K562 (cell line): ENCODE data around the gene MAB21L2. TPM values are rescaled to one million over a fixed set of nuclear protein-coding genes. Genes with fewer than 3 reads are reported as not detected.
A peak's percentile ranks its signal among the peaks of the same experiment; 100 is the strongest.

ENCODE experiments used
- ARID3A ChIP-seq: IDR thresholded peaks from 2 replicates; pipeline ENCODE4 v1.6.1; 2012; ENCODE audit warnings: low read depth, low read length, improper control_type of control experiment, borderline replicate concordance
- ATF3 ChIP-seq, 2 experiments: fragments of 450-650 bp in 1 of 2; sonication (generic) in 1 of 2; formaldehyde crosslinking in 1 of 2; IDR thresholded peaks in 1 of 2; conservative IDR thresholded peaks in 1 of 2; 2 replicates each; pipeline versions ENCODE4 v1.6.1 to v1.8.1; 2016 to 2023; ENCODE audit warnings: mild to moderate bottlenecking in 2 of 2, moderate library complexity in 2 of 2, inconsistent platforms in 1 of 2, missing genetic modification reagents in 1 of 2
- BRF2 ChIP-seq: IDR thresholded peaks from 3 replicates; pipeline ENCODE4 v1.6.1; 2011; ENCODE audit warnings: borderline replicate concordance, mild to moderate bottlenecking; ENCODE audit not compliant: insufficient read length, insufficient read depth
- C11orf30 ChIP-seq: fragments of 450-650 bp; IDR thresholded peaks from 2 replicates; pipeline ENCODE4 v1.6.1; 2016; ENCODE audit warnings: low read depth, mild to moderate bottlenecking
- CEBPB ChIP-seq: fragments of 450-650 bp; IDR thresholded peaks from 2 replicates; pipeline ENCODE4 v1.6.1; 2016; ENCODE audit warnings: missing genetic modification characterization, missing compliant biosample characterization
- DPF2 ChIP-seq: fragments of 450-650 bp; IDR thresholded peaks from 2 replicates; pipeline ENCODE4 v1.6.1; 2016
- E4F1 ChIP-seq: fragments of 250-450 bp; sonication (Bioruptor Pico); IDR thresholded peaks from 2 replicates; pipeline ENCODE4 v1.5.0; 2021; ENCODE audit warnings: mild to moderate bottlenecking, borderline replicate concordance
- EP400 ChIP-seq: fragments of 450-650 bp; IDR thresholded peaks from 2 replicates; pipeline ENCODE4 v1.6.1; 2017; ENCODE audit warnings: antibody characterized with exemption, mild to moderate bottlenecking, moderate library complexity
- KDM1A ChIP-seq, 2 experiments: fragments of 450-650 bp; IDR thresholded peaks; 2 replicates each; pipeline ENCODE4 v1.6.1; 2016; ENCODE audit warnings: mild to moderate bottlenecking in 2 of 2
- MAFF ChIP-seq: IDR thresholded peaks from 2 replicates; pipeline ENCODE4 v1.6.1; 2012; ENCODE audit warnings: low read length, improper control_type of control experiment
- MAFK ChIP-seq: IDR thresholded peaks from 2 replicates; pipeline ENCODE4 v1.6.1; 2011; ENCODE audit warnings: low read length, improper control_type of control experiment
- NR3C1 ChIP-seq: sonication (generic); formaldehyde crosslinking; IDR thresholded peaks from 2 replicates; pipeline ENCODE4 v1.8.1; 2022; ENCODE audit warnings: missing genetic modification reagents
- SMARCA4 ChIP-seq: fragments of 450-650 bp; IDR thresholded peaks from 2 replicates; pipeline ENCODE4 v1.6.1; 2016
- SNAPC5 ChIP-seq: fragments of 250-450 bp; sonication (Bioruptor Pico); IDR thresholded peaks from 2 replicates; pipeline ENCODE4 v1.8.0; 2021; ENCODE audit warnings: moderate library complexity, mild to moderate bottlenecking, inconsistent platforms
- polyA plus RNA-seq, 8 experiments: library from polyadenylated mRNA; depleted of rRNA in 4 of 8; stranded (reverse) in 5 of 8; unstranded in 3 of 8; fragments of >200 nt; fragmentation: Nextera tagmentation in 2 of 8; fragmentation: Illumina TruSeq in 1 of 8; extraction: Ambion mirVana in 2 of 8; extraction: Trizol in 1 of 8; gene quantifications; 2 replicates each; pipeline versions ENCODE4 v1.2.1 to v1.2.3, GENCODE V29; 2011 to 2014; ENCODE audit warnings: inconsistent platforms in 1 of 8, missing spikeins in 1 of 8
- total RNA-seq, 7 experiments: library from RNA; depleted of rRNA in 6 of 7; stranded (reverse); fragments of >200 nt in 6 of 7; fragmentation: Illumina TruSeq in 2 of 7; extraction: Trizol in 2 of 7; gene quantifications; 2 replicates each; pipeline versions ENCODE4 v1.2.1 to v1.2.3, GENCODE V29; 2011 to 2021; ENCODE audit warnings: low replicate concordance in 1 of 7

MAB21L2 gene
- total and polyA plus RNA-seq, 9 of the 15 experiments (the other 6 are each of a cell fraction or from before 2014, with no cell fraction given) = not detected

- TF ChIP-seq CEBPB (tag) (peak; percentile 48; the same call in 1 of the 2 replicates), SMARCA4 (peak; percentile 38; the same call in 1 of the 2 replicates), NR3C1 (no peak), BRF2 (no peak), EP400 (0 out of 2 replicates have a peak, but pooled peaks have one; percentile 23), C11orf30 (peak; percentile 93), ARID3A (0 out of 2 replicates have a peak, but pooled peaks have one; percentile 9), DPF2 (peak; percentile 62; the same call in 1 of the 2 replicates), E4F1 (CRISPR knock-in tag) (no peak), MAFF (peak; percentile 79), MAFK (peak; percentile 76), SNAPC5 (CRISPR knock-in tag) (no peak), ATF3 (IDR thresholded peaks at IDR 0.05) (peak; percentile 37; the same call in 1 of the 2 replicates), ATF3 (CRISPR knock-in tag; conservative IDR thresholded peaks at IDR 0.05) (no peak), KDM1A (IDR thresholded peaks at IDR 0.05) (peak in 1 of 2 experiments; percentile 37; a peak in 1 of 4 replicates)
These were observed 12.5 kb upstream of the MAB21L2 start (continued) for GRCh38 chr4:150569384-150569987.
